ENCODE results near the gene CEACAM19. TPM values are rescaled to one million over a fixed set of nuclear protein-coding genes. Genes with fewer than 3 reads are reported as not detected.

Gene CEACAM19
- total and polyA plus RNA-seq, 2 of the 8 experiments (the other 6 are each of a cell fraction or from before 2014, with no cell fraction given), result 3.1 to 3.4 TPM

DNA sequence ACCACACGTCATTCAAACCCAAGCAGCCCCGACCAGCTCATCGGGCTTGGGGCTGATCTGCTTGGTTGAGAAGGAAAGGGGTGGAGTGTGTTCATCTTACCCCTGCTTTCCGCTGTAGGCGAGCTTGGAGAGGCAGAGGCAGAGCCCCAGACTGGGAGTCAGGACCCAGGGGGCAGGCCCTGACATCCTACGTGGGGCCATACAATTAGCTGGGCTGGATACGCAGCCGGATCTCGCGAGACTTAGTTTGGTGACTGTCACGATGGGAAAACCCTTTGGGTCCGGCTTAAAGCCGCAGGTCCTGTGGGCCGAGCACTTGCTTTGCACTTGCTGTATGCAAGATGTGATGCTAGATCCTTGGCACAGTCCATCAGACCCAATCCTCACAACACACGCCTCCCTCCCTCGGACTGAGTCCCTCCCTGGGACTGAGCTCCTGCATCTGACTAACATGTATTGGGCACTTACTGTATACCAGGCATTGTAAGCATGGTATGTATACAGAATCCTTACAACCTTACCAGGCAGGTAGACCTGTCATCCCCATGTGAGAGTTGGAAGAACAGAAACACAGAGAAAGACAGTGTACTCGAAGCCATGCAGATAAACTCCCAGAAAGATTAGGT is 31.4 kb downstream of the CEACAM19 start:
- DNase-seq (ENCODE audit: low read depth in 1 of 2, low spot score in 2 of 2) (no peak), FAIRE-seq (no peak)
- H3K9ac ChIP-seq (replicated peaks in 1 of 4; ENCODE audit: extremely low read depth in 1 of 4, low read depth in 3 of 4, low read length in 3 of 4), result no peak overlapping the region
- H3K9me3 ChIP-seq (ENCODE audit: insufficient read depth in 2 of 2, low read depth in 1 of 2, low read length in 1 of 2), result no peaks in the 10 kb centered on the region
- H3K27me3 ChIP-seq (replicated peaks in 1 of 4; ENCODE audit: control insufficient read depth in 3 of 4, extremely low read depth in 1 of 4, insufficient read depth in 3 of 4, low read length in 3 of 4), result 0 out of 7 replicates have a peak, but pooled peaks cover 0 to 2% (median 0%) of the 10 kb centered on the region in 4 experiments
- 92% methylated on average over 17 of the region's 17 CpGs; no CpG with 5 or more reads in 1 of the 2 experiments for WGBS, 2 experiments (ENCODE audit: extremely low coverage in 1 of 2, insufficient coverage in 1 of 2, insufficient read length in 1 of 2, insufficient replicate concordance in 2 of 2, low coverage in 1 of 2, low lambda C conversion rate in 2 of 2, missing lambda C conversion rate in 1 of 2)
- H2BK12ac ChIP-seq (ENCODE audit: low read depth, low read length), result peak overlapping the region; percentile 68; the same call in 1 of the 2 replicates
- H2AFZ ChIP-seq (ENCODE audit: low read length), result no peak overlapping the region
- H3K4me3 ChIP-seq (ENCODE audit: extremely low read depth in 1 of 4, insufficient read depth in 2 of 4, low read depth in 3 of 4, low read length in 4 of 4), result no peak overlapping the region
- ChIA-PET CTCF (ENCODE audit: partially characterized antibody) (interaction anchor here (0.6 to 1.9 kb wide), 9 partner anchors 8 to 261 kb away, joined by 3 to 5 read pairs (median 4); no protein-coding TSS in a partner anchor), POLR2A (ENCODE audit: partially characterized antibody) (interaction anchor here (1.3 kb wide), 1 partner anchor 10 kb away, joined by 6 read pairs; no protein-coding TSS in a partner anchor)
- H2BK20ac ChIP-seq (ENCODE audit: low read length), result no peak overlapping the region
- no peaks in the 10 kb centered on the region for H3K79me1 ChIP-seq (ENCODE audit: low read depth, low read length)
- H3K79me2 ChIP-seq (ENCODE audit: control insufficient read depth in 1 of 2, insufficient read depth in 2 of 2, low read length in 2 of 2), result no peaks in the 10 kb centered on the region
- no peaks in the 10 kb centered on the region for H3K36me3 ChIP-seq (ENCODE audit: control insufficient read depth in 2 of 4, insufficient read depth in 4 of 4, low read length in 3 of 4)
- H4K5ac ChIP-seq (ENCODE audit: insufficient read length, low read depth, low read length), result no peak overlapping the region
- H3K4ac ChIP-seq (replicated peaks; ENCODE audit: insufficient read length, low read depth, low read length), result no peak overlapping the region
- H4K8ac ChIP-seq (ENCODE audit: extremely low read depth, insufficient read depth, low read length), result no peak overlapping the region
- no peak overlapping the region for H3K23ac ChIP-seq (ENCODE audit: insufficient read length)
- H4K20me1 ChIP-seq (replicated peaks in 1 of 2; ENCODE audit: control insufficient read depth in 1 of 2, insufficient read depth in 2 of 2, low read length in 2 of 2), result no peaks in the 10 kb centered on the region
- H3K4me1 ChIP-seq (replicated peaks in 1 of 4; ENCODE audit: control insufficient read depth in 3 of 4, insufficient read depth in 4 of 4, low read length in 3 of 4), result no peaks in the 10 kb centered on the region; a peak in 3 of 7 replicates
- H2AK5ac ChIP-seq (ENCODE audit: low read depth, low read length), result no peak overlapping the region
- H3K14ac ChIP-seq (ENCODE audit: insufficient read length), result no peak overlapping the region
- 0 out of 2 replicates have a peak overlapping the region, but pooled peaks have one; percentile 19 for H2BK5ac ChIP-seq (ENCODE audit: low read depth, low read length)
- no peak overlapping the region for H3K4me2 ChIP-seq (ENCODE audit: insufficient read depth in 1 of 2, low read depth in 2 of 2, low read length in 2 of 2)
- no peaks in the 10 kb centered on the region; the same call in 1 of the 2 replicates for H3K23me2 ChIP-seq (ENCODE audit: low read depth, low read length)
- H2BK15ac ChIP-seq (ENCODE audit: low read length), result peak overlapping the region; percentile 89; the same call in 1 of the 2 replicates
- H3K18ac ChIP-seq (ENCODE audit: extremely low read depth, low read length), result no peak overlapping the region
- H4K91ac ChIP-seq (replicated peaks; ENCODE audit: insufficient read length, low read length), result no peak overlapping the region
- no peak overlapping the region for H2BK120ac ChIP-seq (replicated peaks; ENCODE audit: low read depth, low read length)
- H3K27ac ChIP-seq (ENCODE audit: low read depth, low read length), result no peak overlapping the region
- no peak overlapping the region for H3K56ac ChIP-seq (replicated peaks; ENCODE audit: insufficient read length, low read depth, low read length)
- TF ChIP-seq EP300 (IDR thresholded peaks at IDR 0.05; ENCODE audit: borderline replicate concordance in 1 of 2, low read depth in 2 of 2, low read length in 2 of 2) (no peak), E2F6 (IDR thresholded peaks at IDR 0.05) (no peak)
